Stromal cell of bone marrow (primary cell): ENCODE measurements around the gene ABI3BP.
A peak's percentile ranks its signal among the peaks of the same experiment; 100 is the strongest.
"Not testable (repeated sequence)": the region's sequence is repeated elsewhere in the genome, so short reads cannot be mapped to it uniquely, and the experiment has no call there.

Source experiments
- DNase-seq: peaks from one replicate; pipeline ENCODE4 v3.0.0-alpha.2; 2012; ENCODE audit warnings: low read depth

Gene ABI3BP, protein sequence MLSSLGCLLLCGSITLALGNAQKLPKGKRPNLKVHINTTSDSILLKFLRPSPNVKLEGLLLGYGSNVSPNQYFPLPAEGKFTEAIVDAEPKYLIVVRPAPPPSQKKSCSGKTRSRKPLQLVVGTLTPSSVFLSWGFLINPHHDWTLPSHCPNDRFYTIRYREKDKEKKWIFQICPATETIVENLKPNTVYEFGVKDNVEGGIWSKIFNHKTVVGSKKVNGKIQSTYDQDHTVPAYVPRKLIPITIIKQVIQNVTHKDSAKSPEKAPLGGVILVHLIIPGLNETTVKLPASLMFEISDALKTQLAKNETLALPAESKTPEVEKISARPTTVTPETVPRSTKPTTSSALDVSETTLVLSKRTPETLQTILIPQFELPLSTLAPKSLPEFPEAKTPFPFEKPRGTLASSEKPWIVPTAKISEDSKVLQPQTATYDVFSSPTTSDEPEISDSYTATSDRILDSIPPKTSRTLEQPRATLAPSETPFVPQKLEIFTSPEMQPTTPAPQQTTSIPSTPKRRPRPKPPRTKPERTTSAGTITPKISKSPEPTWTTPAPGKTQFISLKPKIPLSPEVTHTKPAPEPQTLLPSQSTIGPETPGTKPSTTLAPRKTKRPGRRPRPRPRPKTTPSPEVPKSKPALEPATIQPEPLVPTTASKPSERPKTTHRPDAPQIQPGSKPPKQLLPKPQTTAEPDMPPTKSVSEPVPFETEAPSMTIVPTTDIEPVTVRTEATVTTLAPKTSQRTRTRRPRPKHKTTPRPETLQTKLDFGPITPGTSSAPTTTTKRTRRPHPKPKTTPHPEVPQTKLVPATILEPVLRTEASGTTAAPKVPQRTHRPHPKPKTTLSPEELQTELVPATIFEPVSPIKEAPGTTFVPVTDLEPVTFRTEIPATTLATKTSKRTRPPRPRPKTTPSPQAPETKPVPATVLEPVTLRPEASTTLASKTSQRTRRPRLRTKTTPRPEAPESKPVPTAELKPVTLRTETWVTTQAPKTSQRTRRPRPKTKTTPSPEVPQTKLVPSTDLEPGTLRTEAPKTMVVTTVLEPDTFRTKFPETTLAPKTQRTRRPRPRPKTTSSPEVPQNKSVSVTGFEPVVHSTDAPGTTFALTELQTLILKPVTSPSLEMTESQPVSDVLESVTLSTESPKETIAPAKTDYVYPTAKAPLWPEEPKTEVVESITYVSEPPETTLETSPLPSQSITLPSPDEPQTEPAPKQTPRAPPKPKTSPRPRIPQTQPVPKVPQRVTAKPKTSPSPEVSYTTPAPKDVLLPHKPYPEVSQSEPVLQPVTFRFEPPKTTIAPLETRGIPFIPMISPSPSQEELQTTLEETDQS (N-terminal part only)

DNA sequence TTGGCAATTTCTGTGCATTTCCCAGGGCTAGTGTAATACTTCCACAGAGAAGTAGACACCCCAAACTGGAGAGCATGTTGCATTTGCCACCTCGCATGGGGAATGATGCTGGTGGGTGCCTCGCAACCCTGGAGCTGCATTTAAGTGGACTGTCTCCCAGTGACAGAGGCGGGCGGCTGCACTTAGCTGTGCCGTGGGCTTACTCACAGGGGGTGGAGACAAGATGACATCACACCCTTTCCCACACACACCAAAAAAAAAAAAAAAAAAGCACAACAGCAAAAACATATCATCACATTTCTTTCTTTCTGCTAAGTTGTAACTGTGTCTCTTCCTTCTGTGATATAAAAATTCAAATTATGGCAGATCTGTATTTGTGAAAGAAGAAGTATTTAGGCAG lies at the start of gene ABI3BP:
ABI3BP (minus strand) TSS at position 113 of the 400 bp plus-strand sequence; CDS start at position 76, 37 bp downstream.
- DNase-seq: peak; percentile 89

DNA sequence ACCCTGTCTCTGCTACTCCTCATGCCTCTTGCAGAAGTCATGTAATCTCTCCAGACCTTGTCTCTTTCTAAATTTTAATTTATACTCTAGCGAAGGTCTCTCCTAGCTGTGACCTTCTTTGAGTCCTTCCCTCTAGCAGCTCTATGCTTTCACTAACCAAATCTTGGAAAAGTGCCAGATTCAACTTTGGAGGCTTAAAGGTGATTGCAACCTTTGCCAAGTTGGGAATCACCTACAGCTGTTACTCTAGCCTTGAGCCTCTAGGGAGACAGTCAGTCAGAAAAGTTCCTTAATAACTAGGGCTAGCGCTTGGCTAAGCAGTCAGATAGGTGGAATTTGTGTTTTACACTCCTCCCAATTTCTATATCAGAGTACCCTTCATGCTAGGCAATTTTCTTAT lies 46.1 kb upstream of the ABI3BP start:
- no peak for DNase-seq

- peak; percentile 65 for DNase-seq
Observed at GRCh38 chr3:101038880-101039279, 45.7 kb upstream of the ABI3BP start.

- peak; percentile 19 for DNase-seq
Observed at GRCh38 chr3:101038393-101038792, 45.2 kb upstream of the ABI3BP start.

DNA sequence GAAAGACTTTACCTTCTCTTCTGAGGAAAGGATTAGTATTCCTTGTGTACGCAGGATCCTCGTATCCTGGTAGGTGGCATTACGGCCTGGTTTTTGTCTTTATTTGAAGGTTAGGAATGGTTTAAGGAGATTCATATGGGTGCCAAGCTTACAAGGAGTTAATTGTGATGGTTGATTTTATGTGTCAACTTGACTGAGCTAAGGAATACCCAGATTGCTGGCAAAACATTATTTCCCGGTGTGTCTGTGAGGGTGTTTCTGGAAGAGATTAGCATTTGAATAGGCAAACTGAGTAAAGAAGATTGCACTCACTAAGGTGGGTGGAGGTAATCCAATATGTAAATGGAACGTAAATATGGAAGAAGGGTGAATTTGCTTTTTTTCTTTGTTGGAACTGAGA lies 44.4 kb upstream of the ABI3BP start:
- DNase-seq: no peak

DNA sequence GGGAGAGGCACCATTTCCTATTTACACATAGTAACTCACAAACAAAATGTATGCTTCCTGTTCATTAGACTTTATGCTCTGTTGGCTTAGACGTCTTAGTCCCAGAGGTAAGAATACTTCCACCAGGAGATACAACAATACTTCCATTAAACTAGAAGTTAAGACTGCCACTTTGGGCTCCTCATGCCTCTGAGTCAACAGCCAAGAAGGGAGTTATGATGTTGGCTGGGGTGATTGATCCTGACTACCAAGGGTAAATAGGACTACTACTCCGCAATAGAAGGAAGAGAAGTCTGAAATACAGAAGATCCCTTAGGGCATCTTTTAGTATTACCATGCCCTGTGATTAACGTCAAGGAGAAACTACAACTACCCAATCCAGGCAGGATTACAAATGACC lies 43.5 kb upstream of the ABI3BP start:
- no peak for DNase-seq

DNA sequence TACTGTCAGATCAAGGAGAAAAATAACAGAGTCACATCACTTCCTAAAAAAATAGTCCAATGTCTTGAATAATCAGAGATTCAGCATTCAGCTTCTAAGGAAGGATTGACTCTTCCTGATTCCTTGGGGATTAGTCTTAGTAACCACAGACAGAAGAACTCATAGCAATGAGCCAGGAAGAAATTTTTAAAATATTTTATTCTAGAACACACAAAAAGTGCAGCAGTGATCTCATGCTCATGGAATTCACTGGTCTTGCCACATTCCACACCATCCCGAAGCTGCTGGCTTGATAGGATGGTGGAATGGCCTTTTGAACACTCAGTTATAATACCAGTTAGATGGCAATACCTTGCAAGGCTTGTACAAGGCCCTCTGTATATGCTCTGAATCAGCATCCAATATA lies 43.0 kb upstream of the ABI3BP start:
- DNase-seq: peak; percentile 83

DNA sequence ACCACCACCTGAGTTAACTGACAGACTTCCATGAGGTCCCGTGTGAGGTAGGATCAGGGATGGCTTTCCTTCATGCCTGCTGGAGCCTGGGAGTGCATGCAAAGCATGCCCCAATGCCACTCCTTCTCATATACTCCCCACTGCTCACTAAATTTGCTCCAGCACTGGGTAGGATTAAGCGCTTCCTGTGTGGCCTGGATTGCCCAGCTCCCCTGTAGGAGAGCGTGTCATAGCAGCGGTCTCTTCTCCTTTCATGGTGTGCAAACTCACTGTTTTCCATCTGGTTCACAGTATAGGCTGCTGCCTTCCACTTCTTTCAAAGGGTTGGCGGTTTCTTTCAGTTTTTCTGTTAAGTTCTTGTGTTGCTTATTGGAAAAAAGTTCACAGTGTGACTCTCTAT lies 34.1 kb upstream of the ABI3BP start:
- no peak for DNase-seq

GRCh38 chr3:101026881-101027280 lies 33.7 kb upstream of the ABI3BP start:
- DNase-seq: no peak

DNA sequence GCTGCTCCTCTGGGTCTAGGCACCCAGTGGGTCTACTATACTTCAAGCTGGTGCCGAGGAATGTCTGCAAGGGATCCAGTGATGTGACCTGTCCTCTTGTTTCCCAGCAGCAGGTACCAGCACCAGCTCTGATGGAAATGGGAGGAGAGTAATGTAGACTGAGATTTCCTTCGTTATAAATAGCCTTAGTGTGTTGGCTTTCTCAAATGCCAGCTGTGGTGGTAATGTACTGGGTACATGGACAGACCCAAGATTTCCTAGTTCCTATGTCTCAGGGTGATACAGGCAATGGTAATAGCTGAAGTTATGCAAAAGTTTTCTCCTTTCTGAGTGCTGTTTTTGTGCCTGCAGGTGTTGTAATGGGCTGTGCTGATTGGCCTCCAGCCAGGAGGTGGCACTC lies 33.0 kb upstream of the ABI3BP start:
- DNase-seq: no peak

GRCh38 chr3:101020351-101021015 lies 27.3 kb upstream of the ABI3BP start:
- no peak for DNase-seq

GRCh38 chr3:101017017-101017416 lies 23.8 kb upstream of the ABI3BP start:
- peak; percentile 48 for DNase-seq

DNA sequence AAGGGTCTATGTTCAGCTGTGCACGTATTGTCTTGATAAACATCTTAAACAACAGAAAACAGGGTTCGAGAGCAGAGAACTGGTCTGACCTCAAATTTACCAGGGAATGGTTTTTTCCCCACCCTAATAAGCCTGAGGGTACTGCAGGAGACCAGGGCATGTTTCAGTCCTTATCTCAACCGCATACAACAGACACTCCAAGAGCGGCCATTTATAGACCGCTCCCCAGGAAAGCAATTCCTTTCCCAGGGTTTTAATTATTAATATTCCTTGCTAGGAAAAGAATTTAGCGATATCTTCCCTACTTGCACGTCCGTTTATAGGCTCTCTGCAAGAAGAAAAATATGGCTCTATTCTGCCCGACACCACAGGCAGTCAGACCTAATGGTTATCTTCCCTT lies 19.1 kb upstream of the ABI3BP start:
- not testable (repeated sequence) for DNase-seq

DNA sequence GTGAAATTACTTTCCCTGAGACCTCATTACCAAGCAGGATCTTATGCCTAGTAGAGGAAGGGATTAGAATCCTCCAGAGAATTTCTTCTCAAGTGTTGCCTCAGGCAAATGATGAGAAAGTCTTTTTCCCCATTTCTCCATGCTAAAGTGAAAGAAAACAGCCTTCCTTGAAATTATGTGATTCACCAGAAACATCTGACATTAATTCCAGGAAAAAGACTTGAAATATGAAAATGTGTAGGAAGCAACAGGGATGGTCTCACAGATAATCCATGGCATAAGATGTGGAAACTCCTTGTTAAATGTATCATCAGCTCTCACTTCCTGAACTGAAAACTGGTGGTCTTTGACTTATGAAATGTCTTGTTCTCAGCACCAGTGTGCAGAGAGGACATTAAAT lies 17.9 kb upstream of the ABI3BP start:
- peak; percentile 87 for DNase-seq

GRCh38 chr3:101010296-101010695 lies 17.1 kb upstream of the ABI3BP start:
- peak; percentile 95 for DNase-seq

GRCh38 chr3:101009386-101009785 lies 16.2 kb upstream of the ABI3BP start:
- no peak for DNase-seq

DNA sequence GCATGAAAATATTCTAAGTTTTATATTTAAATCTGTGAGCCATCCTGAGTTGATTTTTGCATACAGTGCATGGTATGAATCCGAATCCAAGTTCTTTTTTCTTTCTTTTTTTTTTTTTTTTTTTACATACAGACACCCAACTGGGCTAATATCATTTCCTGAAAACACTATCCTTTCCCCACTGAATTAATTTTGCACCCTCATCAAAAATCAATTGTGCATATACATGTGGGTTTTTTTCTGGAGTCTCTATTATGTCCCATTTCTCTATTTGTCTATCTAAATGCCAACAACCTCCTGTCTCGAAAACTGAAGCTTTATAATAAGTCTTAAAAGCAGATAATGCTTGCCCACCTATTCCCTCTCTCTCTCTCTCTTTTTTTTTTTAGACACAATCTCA lies 5.9 kb upstream of the ABI3BP start:
- DNase-seq: no peak

GRCh38 chr3:100994809-100995208 lies 1.6 kb upstream of the ABI3BP start:
- DNase-seq: no peak

DNA sequence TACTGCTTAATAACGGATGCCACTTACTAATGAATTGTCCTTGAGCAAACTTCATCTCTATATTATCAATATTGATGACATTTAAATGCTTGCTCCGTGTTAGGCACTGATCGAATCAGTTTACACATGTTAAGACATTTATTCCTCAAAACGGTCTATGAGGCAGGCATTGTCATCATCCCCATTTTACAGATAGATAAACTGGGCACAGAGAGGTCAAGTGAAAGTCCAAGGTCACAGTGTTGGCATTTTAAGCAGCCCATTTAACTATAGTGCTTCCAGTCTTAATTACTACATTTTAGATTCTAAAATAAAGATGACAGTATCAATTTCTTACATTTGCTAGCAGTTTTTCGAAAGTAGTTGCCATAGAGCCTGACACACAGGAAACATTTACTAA lies 966 bp upstream of the ABI3BP start:
- no peak for DNase-seq

DNA sequence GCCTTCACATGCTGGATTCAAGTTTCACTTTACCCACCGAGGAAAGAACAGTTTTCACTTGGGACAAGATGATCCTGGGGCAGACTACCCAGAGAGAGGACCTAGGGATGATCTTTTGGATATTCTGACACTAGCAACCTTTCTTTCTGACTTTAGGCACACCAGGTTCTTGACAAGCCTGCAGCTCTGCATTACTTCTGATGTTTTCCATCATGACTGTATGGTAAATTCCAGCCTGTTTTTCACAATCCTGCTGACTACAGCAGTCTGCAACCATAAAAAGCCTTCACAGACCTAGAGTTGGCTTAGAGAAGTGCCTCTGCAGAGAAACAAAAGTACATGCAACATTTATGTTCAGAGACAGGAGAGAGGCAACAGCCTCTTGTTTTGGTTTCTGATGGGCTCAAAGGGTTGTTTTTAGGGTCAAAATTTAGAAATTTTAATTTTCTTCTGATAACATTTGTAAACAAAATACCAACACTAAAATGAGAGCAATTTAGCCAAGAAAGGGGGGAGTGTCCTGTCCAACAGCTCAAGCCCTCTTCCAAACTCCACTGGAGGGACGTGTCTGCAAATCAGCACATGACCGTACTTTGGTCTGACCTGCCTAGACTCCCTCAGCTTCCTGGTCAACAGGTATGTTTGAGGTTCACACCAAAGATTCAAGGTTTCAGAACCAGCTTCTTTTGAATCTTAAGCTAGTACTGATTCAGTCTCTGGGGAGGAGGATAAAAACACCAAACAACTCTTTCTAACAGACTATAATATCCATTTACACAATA lies 799 bp downstream of the ABI3BP start:
- peak; percentile 64 for DNase-seq

DNA sequence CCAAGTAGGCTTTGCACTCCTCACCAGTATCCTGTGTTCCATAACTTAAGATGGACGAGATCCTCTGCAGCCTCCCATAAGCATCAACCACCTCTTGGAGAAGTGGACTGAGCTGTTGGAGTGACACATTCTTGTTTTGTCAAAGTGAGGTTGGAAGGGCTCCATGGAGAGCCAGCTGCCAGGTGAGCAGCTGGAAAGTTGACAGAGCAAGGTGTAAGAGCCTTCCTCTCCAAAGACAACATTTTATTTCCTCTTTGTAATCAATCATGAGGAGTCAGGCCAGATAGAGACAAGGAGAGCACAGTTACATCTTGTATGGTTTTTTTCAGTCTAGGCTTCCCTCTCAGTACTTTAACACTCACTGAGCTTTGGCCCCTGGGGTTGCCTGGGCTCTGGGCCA lies 5.1 kb downstream of the ABI3BP start:
- DNase-seq: no peak
